Activated B cell treated with CpG ODN at 0.5 μM for 24 hours (primary cell): ENCODE measurements around the gene PTPN5. TPM values are rescaled to one million over a fixed set of nuclear protein-coding genes. Genes with fewer than 3 reads are reported as not detected.

Source experiments
- ATAC-seq: fragments of 200-7000 bp; cut with Tn5 transposase; one replicate; pipeline ENCODE4 v1.10.0; 2021; ENCODE audit warnings: low read depth, mild to moderate bottlenecking, moderate library complexity
- CTCF ChIA-PET: fragments of 350-600 bp; sonication (Branson Sonifier 250); formaldehyde crosslinking; loops from one replicate; lab custom pipeline; 2021; ENCODE audit warnings: antibody characterized with exemption; lab: Charles Lee
- POLR2A ChIA-PET: fragments of 350-600 bp; sonication (Branson Sonifier 250); formaldehyde crosslinking; loops from one replicate; lab custom pipeline; 2021; ENCODE audit warnings: antibody characterized with exemption; lab: Charles Lee
- DNase-seq: peaks from one replicate; pipeline ENCODE4 v3.0.0; 2022
- H3K27ac Mint-ChIP-seq: one replicate; pipeline ENCODE4 v1.8.0; 2020; ENCODE audit warnings: mixed read lengths
- H3K27me3 Mint-ChIP-seq: one replicate; pipeline ENCODE4 v1.8.0; 2021; ENCODE audit warnings: mixed read lengths
- H3K36me3 Mint-ChIP-seq: one replicate; pipeline ENCODE4 v1.8.0; 2021; ENCODE audit warnings: low read depth, mixed read lengths
- H3K4me1 Mint-ChIP-seq: one replicate; pipeline ENCODE4 v1.8.0; 2021; ENCODE audit warnings: mixed read lengths
- H3K4me3 Mint-ChIP-seq: one replicate; pipeline ENCODE4 v1.8.0; 2020; ENCODE audit warnings: mild to moderate bottlenecking, mixed read lengths
- H3K9me3 Mint-ChIP-seq: one replicate; pipeline ENCODE4 v1.8.0; 2020; ENCODE audit warnings: mixed read lengths
- CTCF ChIP-seq: fragments of 200-600 bp; IDR thresholded peaks from one replicate; pipeline ENCODE4 v1.8.0; 2022; ENCODE audit warnings: antibody characterized with exemption, mild to moderate bottlenecking
- intact Hi-C: fragments of 100-400 bp; cut with micrococcal nuclease; formaldehyde crosslinking; loops from one replicate; pipeline ENCODE4 v1.15.1; 2024
- total RNA-seq: library from RNA; stranded (reverse); gene quantifications from 2 replicates; pipeline ENCODE4 v1.2.3, GENCODE V29; 2022

Gene PTPN5
- total RNA-seq, 1 donor from 2014 or later, result not detected

GRCh38 chr11:18773104-18773503 is 18.5 kb downstream of the PTPN5 start:
- no peak overlapping the region for H3K4me3 Mint-ChIP-seq
- intact Hi-C loops, result no loop called here
- CTCF ChIA-PET, result no interaction called here
- no peak overlapping the region for H3K27ac Mint-ChIP-seq
- H3K27me3 Mint-ChIP-seq, result peaks cover 15% of the 10 kb centered on the region
- H3K4me1 Mint-ChIP-seq, result peaks cover 4% of the 10 kb centered on the region
- POLR2A ChIA-PET, result no interaction called here
- TF ChIP-seq CTCF, result no peak
- no peaks in the 10 kb centered on the region for H3K9me3 Mint-ChIP-seq
- ATAC-seq (no peak), DNase-seq (no peak)
- H3K36me3 Mint-ChIP-seq, result no peaks in the 10 kb centered on the region

GRCh38 chr11:18772211-18772610 is 19.4 kb downstream of the PTPN5 start:
- H3K27ac Mint-ChIP-seq, result no peak overlapping the region
- ChIA-PET POLR2A (no interaction called here), CTCF (no interaction called here)
- H3K36me3 Mint-ChIP-seq, result no peaks in the 10 kb centered on the region
- peaks cover 15% of the 10 kb centered on the region for H3K27me3 Mint-ChIP-seq
- intact Hi-C loops, result no loop called here
- H3K9me3 Mint-ChIP-seq, result no peaks in the 10 kb centered on the region
- peaks cover 4% of the 10 kb centered on the region for H3K4me1 Mint-ChIP-seq
- DNase-seq (no peak), ATAC-seq (no peak)
- TF ChIP-seq CTCF, result no peak
- no peak overlapping the region for H3K4me3 Mint-ChIP-seq

- ChIA-PET CTCF (no interaction called here), POLR2A (interaction anchor here (0.5 kb wide), 1 partner anchor 155 kb away, joined by 3 read pairs; no protein-coding TSS in a partner anchor)
- H3K4me1 Mint-ChIP-seq, result peaks cover 4% of the 10 kb centered on the region
- DNase-seq (no peak), ATAC-seq (no peak)
- H3K27ac Mint-ChIP-seq, result no peak overlapping the region
- peaks cover 15% of the 10 kb centered on the region for H3K27me3 Mint-ChIP-seq
- H3K36me3 Mint-ChIP-seq, result no peaks in the 10 kb centered on the region
- intact Hi-C loops, result no loop called here
- H3K4me3 Mint-ChIP-seq, result no peak overlapping the region
- no peaks in the 10 kb centered on the region for H3K9me3 Mint-ChIP-seq
- TF ChIP-seq CTCF, result no peak
These were observed 20.1 kb downstream of the PTPN5 start for GRCh38 chr11:18771266-18772035.

GRCh38 chr11:18770479-18771125 is 21.0 kb downstream of the PTPN5 start:
- Mint-ChIP-seq H3K27ac (no peak overlapping the region), H3K36me3 (no peaks in the 10 kb centered on the region), H3K27me3 (peaks cover 15% of the 10 kb centered on the region), H3K9me3 (no peaks in the 10 kb centered on the region), H3K4me1 (peaks cover 4% of the 10 kb centered on the region), H3K4me3 (no peak overlapping the region)
- ATAC-seq, result no peak
- ChIA-PET POLR2A (no interaction called here), CTCF (no interaction called here)
- no peak for DNase-seq
- intact Hi-C loops, result no loop called here
- TF ChIP-seq CTCF, result no peak

GRCh38 chr11:18769802-18770456 is 21.7 kb downstream of the PTPN5 start:
- ATAC-seq (no peak), DNase-seq (no peak)
- no peaks in the 10 kb centered on the region for H3K36me3 Mint-ChIP-seq
- peaks cover 4% of the 10 kb centered on the region for H3K4me1 Mint-ChIP-seq
- ChIA-PET POLR2A (no interaction called here), CTCF (no interaction called here)
- intact Hi-C loops, result no loop called here
- TF ChIP-seq CTCF, result no peak
- H3K27me3 Mint-ChIP-seq, result peaks cover 15% of the 10 kb centered on the region
- no peak overlapping the region for H3K27ac Mint-ChIP-seq
- no peaks in the 10 kb centered on the region for H3K9me3 Mint-ChIP-seq
- H3K4me3 Mint-ChIP-seq, result no peak overlapping the region
